NCI-H2107 treated with DMSO at 0.1 percent for 48 hours (cell line): Measurements from ENCODE around the gene RNU6-9.

Source experiments
- DNase-seq: peaks from one replicate; lab custom pipeline; 2025; ENCODE audit not compliant: unreplicated experiment; lab: John Stamatoyannopoulos, UW

Gene RNU6-9

DNA sequence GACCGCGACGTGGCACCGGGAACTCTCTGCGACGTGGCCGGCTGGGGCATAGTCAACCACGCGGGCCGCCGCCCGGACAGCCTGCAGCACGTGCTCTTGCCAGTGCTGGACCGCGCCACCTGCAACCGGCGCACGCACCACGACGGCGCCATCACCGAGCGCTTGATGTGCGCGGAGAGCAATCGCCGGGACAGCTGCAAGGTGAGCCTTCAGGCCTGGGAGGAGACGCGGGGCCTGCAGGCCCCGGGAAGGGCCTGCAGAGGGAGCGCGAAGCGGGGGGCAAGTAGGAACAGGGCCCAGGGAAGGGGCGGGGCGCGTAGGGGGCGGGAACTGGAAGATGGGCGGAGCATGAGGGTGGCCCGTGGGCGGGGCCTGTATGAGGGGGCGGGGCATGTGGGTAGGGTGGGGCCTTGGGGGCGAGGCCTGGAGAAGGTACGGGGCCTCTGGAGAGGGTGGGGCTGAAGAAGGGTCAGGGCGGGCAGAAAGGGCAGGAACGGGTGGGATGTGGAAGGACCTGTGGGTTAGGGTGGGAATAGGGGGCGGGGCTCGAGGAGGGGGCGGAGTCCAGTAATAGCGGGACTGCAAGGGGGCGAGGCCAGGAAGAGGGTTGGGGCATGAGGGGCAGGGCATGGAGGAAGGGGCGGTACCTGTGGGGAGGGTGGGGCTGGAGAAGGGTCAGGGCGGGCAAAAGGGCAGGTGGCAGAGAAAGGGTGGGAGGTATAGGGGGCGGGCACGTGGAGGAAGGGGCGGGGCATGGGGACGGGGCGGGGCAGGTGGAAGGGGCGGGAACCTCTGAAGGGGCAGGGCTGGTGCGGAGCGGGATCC is 31.3 kb upstream of the RNU6-9 start:
- DNase-seq: peak; percentile 33

DNA sequence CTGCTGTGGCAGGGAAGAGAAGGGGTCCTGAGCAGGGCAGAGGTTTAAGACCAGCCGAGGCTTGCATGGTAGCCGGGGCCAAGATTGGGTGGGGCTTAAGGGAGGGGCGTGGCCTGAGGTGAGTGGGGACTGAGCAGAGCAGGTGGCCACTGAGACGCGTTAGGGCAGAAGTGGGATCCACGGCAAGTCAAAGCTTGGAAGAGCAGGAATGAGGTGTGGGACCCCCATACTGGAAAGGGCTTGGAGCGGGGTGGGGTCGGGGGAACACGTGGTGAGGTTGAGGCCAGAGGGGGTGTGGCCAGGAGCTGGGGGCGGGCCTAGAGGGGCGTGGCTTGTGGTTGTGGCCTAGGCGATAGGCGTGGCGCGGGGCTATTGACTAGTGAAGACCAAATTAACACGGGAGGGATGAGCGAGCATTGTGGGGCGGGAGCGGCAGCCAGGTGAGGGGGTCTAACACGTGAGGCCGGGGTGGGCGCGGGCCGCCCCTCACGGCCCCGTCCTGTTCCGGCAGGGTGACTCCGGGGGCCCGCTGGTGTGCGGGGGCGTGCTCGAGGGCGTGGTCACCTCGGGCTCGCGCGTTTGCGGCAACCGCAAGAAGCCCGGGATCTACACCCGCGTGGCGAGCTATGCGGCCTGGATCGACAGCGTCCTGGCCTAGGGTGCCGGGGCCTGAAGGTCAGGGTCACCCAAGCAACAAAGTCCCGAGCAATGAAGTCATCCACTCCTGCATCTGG is 30.5 kb upstream of the RNU6-9 start:
- no peak for DNase-seq

DNA sequence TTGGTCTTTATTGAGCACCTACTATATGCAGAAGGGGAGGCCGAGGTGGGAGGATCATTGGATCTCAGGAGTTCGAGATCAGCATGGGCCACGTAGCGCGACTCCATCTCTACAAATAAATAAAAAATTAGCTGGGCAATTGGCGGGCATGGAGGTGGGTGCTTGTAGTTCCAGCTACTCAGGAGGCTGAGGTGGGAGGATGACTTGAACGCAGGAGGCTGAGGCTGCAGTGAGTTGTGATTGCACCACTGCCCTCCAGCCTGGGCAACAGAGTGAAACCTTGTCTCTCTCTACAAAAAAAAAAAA is 30.0 kb upstream of the RNU6-9 start:
- DNase-seq: no peak

DNA sequence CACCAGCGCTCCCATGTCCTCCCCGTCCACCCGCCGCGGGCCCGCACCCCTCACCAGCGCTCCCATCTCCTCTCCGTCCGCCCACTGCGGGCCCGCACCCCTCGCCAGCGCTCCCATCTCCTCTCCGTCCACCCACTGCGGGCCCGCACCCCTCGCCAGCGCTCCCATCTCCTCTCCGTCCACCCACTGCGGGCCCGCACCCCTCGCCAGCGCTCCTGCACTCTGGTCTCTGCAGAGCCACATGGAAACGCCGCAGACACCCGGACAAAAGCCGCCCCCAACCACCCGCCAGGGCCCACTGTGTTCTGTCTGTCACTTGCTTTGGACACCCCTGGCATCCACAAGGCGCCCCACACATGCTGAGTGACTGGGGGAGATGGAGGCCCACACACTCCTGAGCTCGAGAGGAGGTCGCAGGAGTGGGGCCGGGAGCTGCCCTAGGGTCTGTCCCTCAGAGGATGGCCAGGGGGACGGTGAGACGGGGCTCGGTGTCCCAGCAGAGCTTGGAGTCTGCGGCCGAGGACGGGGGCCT is 26.4 kb upstream of the RNU6-9 start:
- DNase-seq: no peak

DNA sequence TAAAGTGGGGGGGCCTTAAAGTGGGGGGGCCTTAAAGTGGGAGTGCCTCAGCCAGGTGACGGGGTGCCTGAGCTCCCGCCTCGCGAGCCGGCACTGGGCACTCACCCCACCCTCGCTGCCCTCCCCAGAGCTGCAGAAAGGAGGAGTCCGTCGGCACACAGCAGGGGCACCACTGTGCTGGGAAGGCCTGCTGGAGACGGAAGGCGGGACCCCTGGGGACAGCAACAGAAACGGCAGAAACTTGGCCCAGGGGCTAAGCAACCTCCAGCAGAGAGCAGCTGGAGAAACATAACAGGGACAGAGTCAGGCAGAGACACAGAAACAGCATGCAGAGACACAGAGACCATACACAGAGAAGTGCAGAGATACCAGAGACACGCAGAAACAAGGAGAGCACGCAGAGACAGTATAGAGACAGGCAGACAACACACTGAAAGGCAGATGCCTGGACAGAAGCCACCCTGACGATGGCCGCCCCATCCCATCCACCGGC is 25.9 kb upstream of the RNU6-9 start:
- no peak for DNase-seq

DNA sequence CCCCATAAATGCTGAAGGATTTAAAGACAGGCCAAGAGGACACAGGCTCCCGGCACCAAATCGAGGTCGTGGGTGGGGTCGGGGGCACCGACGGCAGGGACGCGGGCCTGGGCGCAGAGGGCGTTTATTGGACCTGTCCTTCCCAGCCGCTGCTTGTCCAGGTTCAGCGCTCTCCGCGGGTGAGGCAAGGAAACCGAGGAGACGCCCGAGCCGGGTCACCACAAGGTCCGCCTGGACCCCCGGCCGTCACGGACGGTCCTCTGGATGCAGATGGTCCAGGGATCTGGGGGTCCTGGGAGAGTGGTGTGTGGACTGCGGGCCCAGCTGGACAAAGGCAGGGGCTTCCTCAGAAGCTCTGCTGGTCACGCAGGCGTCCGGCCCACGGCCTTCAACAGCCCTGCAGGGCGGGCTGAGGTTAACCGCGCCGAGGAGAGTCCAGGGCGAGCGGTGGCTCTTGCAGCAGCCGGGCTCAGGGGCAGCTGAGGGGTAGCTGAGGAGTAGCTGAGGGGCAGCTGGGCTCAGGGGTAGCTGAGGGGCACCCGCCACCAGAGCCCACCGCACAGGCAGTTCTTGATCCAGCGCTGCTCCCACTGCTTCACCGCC is 25.3 kb upstream of the RNU6-9 start:
- DNase-seq: no peak

DNA sequence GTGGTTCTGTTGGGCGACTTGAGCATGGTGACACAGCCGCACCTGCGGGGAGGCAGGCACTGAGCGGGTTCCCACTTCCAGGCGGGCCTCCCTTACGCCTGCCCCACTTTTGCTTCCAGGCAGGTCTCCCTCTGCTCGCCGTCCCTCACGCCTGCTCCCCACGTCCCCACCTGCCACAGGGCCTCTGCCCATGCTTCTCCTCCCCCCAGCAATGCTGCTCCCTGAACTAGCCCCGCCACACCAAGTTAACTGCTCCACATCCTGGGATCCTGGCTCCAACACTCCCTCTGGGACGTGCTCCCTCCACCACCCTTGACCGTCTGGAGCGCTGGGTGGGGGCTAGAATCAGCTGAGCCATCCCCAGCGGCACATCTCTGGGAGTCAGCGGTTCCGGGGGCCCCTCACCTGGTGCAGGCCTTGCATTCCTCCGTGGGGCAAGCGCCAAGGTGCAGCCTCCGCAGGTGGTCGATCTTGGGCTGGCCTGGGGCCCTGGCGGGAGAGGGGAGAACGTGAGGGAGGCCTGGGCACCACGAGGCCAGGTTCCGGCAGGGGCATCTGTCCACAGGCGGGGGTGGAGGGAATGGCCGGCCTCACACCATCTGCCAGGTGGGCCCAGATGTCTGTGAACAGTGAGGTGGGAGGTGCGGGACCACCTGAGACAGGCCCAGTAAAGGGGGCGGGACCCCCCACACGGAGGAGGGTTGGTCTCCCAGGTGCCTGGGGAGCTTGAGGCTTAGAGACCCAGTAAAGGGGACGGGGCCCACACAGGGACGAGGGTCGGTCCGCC is 24.6 kb upstream of the RNU6-9 start:
- DNase-seq: no peak

DNA sequence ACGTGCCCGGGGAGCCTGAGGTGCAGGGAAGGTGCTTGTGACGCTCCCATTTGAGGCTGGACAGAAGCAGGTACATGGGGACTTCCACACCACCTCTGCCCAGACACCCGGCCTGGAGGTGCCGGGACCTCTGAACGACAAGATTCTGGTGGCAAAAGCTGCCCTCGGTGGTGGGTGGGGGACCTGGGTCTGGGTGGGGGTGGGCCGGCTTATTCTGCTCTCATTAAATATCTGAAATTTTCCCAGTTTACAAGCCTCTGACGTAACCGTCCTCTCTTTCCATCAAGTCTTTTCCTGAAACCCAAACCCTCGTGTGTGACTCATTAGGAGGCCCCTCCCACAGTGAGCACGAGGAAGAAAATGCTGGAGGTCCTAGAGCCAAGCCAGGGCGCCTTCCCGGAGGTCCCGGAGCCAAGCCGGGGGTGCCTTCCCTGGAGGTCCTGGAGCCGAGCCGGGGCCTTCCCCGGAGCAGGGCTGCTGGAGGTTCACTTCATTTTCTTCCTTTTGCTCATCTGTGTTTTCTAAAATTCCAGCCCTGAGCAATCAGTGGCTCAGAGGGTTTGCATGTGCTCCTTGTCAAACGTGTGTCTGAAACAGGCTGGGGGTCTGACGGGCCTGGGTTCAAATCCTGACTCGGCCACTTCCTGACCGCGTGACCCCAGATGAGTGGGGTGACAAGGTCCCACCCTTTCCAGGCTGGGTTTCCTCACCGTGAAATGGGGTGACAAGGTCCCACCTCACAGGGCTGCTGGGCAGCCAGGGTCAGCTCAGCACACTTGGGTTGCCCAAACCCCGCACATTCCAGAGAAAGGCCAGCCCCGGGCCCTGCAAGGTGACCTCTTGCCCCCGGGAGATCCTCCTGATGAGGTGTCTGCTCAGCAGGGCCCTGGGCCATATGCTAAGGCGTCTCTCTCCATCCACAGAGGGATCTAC is 23.8 kb upstream of the RNU6-9 start:
- DNase-seq: no peak

DNA sequence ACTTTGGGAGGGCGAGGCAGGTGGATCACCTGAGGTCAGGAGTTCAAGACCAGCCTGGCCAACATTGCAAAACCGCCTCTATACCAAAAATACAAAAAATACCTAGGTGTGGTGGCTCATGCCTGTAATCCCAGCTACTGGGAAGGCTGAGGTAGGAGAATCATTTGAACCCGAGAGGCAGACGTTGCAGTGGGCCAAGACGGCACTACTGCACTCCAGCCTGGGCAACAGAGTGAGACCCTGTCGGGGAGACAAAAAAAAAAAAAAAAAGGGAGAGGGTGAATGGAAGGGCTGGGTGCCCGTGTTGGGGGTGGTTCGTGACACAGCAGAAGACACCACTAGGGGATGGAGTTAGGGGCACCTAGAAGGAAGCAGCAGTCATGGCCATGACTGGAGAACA is 23.0 kb upstream of the RNU6-9 start:
- DNase-seq: no peak

DNA sequence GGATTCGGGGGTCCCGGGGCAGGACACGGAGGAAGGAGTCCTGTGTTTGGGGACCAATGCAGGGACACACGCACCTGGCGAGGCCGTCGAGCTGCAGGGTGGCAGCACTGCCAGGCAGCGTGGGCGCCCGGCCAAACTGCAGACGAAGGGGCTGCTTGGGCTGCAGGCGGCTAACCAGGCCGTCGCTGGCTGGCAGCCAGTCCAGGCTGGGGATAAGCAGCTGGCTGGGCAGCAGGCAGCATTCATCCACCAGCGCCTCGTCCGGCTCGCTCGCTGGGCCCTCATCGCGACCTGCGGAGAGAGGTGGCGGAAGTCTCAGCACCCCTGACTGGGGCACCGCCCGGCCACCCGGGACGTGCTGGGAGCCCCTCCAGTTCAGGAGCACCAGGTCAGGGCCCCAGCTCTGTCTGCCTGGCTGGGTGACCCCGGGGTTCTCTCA is 22.3 kb upstream of the RNU6-9 start:
- no peak for DNase-seq

DNA sequence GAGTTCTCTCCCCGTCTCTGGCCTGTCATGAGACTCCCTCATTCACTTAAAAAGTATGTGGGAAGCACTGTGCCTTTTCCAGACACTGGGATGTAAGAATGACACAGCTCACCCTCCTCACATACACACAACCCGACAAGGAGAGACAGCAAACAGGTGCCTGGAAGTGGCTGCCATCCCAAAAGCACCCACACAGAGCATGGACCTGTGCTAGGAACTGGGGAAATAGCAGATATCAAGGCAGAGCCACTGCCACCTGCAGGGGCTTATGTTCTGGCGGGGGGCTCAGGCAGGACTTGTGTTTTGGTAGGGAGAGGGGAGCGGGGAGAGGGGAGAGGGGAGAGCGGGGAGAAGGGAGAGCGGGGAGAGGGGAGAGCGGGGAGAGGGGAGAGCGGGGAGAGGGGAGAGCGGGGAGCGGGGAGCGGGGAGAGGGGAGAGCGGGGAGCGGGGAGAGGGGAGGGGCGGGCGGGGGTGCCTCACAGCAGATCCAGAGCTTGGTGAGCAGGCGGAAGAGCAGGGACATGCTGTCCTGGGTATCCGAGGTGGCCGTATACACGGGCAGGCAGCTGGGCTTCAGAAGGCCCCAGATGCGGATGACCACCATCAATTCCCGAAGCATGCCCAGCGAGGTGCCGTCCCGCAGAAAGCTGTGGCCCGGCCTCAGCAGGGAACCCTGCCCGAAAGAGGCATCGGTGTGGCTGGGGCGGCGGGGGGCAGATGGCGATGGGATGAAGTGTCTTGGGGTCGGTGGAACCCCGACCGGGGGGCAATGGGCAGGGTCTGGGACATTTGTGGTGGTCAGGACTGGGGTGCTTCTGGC is 21.6 kb upstream of the RNU6-9 start:
- DNase-seq: no peak

DNA sequence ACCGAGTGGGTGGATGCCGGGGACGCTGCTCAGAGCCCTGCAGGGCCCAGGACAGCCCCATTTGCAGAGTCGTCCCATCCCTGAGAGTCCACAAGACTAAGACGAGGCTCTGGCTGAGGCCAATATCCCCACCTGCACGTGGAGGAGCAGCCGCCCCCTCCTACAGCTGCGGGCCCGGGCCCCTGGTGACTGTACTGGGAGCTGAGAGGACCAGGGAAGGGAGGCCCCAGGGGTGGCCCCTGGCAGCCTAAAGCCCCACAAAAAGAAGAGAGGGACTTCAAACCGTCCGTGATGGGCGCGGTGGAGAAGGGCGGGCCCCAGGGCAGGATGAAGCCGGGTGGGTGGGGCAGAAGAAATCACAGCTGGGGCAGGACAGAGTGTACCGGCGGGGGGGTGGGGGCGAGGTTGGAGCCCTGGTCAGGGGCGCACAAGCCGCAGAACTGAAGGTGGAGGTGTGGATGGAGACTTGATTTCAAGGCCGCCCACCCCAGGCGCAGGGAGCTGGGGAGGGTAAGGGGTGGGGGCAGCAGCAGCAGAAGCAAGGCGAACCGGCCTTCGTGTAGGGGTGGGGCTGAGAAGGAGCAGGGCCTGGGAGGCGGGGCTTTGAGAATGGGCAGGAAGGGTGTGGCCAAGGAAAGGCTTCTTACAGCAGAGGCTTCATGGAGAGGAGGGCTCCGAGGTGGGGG is 20.9 kb upstream of the RNU6-9 start:
- no peak for DNase-seq

DNA sequence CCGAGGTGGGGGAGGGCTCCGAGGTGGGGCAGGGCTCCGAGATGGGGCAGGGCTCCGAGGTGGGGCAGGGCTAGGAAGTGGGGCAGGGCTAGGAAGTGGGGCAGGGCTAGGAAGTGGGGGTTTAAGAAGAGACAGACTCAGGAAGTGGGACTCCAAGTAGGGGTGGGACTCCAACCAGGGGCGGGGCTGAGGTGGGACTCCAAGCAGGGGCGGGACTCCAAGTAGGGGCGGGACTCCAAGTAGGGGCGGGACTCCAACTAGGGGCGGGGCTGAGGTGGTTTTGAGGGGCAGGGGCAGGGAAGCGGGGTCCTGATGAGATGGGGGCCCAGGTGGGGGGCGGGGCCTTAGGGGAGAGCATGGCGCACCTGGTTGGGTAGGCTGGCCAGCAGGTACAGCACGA is 20.2 kb upstream of the RNU6-9 start:
- DNase-seq: no peak

DNA sequence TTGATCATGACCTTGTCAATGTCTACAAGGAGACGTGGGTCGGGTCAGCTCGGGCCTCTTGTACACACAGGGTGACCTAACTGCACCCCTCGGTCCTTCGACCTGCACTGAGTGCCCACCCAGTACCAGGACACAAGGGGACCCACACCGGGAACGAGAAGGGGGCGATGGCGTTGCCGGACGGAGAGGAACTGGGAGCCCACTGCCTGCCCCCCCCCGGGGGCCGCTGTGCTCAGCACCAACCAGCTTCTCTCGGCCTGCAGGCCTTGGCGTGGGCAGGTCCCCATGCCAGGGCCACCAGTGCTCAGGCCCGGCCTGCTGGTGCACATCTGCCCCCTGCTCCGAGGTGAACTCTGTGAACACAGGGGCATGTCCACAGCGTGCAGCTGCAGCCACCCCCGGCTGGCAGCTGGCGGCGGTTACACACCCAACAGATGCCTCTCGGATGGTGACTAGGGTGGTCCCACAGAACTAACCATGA is 19.7 kb upstream of the RNU6-9 start:
- no peak for DNase-seq

DNA sequence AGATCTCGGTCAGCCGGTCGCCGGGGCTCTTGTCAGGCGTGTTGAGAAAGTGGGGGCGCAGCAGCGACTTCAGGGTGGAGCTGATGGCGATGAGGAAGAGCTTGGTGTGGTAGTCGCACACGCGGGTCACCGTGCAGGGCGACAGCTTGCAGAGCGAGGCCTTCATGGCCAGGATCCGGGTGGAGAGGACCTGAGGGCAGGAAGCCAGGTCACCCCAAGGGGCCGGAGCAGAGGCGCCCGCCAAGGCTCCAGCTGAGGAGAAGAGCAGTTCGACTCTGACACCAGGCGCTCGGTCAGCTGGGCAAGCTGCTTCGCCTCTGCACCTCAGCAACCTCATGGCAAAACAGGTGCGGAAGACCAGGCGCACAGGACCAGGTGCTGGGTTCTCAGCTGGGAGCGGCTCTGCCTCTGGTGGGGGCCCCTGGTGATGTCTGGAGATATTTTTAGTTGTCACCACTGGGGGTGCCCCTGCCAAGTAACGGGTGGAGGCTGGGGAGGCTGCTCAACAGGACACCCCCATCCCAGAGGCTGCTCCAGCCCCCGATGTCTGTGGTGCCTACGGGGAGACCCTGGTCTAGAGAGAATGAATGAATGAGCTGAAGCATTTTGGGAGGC is 17.9 kb upstream of the RNU6-9 start:
- no peak for DNase-seq

DNA sequence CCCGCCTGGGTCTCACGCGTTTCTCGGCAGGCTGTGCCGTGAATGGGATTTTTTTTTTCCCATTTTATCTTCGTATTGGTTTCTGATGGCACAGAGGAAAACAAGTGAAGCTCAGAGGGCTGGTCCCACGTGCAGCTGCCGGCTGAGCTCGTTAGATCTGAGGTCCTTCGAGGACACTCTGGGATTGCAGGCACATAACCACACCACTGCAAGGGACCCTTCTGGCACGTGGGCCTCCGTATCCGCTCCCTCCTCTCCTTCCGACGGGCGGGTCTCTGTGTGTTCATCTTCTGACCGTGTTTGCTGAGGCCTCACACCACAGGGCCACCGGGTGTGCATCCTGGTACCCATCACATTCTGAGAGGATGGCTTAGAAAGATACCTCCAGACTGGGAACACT is 17.2 kb upstream of the RNU6-9 start:
- DNase-seq: no peak

DNA sequence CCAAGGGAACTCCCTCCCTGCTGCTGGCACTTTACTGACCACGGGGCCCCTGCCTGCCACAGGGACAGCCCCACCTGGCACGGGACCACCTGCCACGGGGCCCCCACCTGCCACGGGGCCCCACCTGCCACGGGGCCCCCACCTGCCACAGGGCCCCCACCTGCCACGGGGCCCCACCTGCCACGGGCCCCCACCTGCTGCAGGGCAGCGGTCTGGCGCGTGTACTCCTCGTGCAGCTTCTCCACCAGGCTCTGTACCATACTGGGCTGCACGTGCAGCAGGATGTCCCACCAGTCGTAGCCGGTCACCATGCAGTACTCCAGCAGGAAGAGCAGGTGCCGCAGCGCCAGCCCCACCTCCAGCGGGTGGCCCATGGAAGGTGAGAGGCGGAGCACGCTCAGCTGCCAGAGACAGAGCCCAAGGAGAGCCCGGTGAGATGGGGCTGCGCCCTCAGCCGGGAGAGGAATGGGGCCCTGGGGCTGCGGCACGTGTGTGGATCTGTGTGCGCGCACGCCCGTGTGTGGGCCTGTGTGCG is 16.4 kb upstream of the RNU6-9 start:
- peak; percentile 57 for DNase-seq
